HEK293 (cell line): ENCODE results near the gene PTPRN.

Source experiments
- CTCF ChIA-PET: fragments of 350-600 bp; formaldehyde crosslinking; extraction: SDS; loops from one replicate; lab custom pipeline; 2021; ENCODE audit warnings: antibody characterized with exemption; lab: Yijun Ruan, JAX
- POLR2A ChIA-PET: fragments of 300-600 bp; formaldehyde crosslinking; extraction: SDS; loops from one replicate; lab custom pipeline; 2020; ENCODE audit warnings: antibody characterized with exemption, inconsistent platforms; lab: Yijun Ruan, JAX
- H3K27ac ChIP-seq: fragments of 200-500 bp; sonication (Bioruptor generic); 2 replicates; pipeline ENCODE4 v1.5.1; 2014; ENCODE audit warnings: low read depth, low read length, control low read depth, inconsistent platforms; ENCODE audit errors: extremely low read depth
- H3K36me3 ChIP-seq, 2 experiments: fragments of 200-500 bp in 1 of 2; sonication (Bioruptor generic) in 1 of 2; 1 replicate in 1 of 2; 2 replicates in 1 of 2; pipeline ENCODE4 v1.5.1; 2014 to 2017; ENCODE audit warnings: inconsistent platforms in 2 of 2, low read length in 2 of 2; ENCODE audit not compliant: control insufficient read depth in 2 of 2, insufficient read depth in 1 of 2
- H3K4me1 ChIP-seq: fragments of 200-500 bp; sonication (Bioruptor generic); 2 replicates; pipeline ENCODE4 v1.5.1; 2014; ENCODE audit warnings: mild to moderate bottlenecking, low read length, inconsistent platforms; ENCODE audit not compliant: control insufficient read depth, insufficient read depth
- H3K4me3 ChIP-seq: 2 replicates; pipeline ENCODE4 v1.5.1; 2011; ENCODE audit warnings: low read depth, mild to moderate bottlenecking, control low read depth, low read length, moderate library complexity
- H3K9me3 ChIP-seq: fragments of 200-500 bp; sonication (Bioruptor generic); 2 replicates; pipeline ENCODE4 v1.5.1; 2014; ENCODE audit warnings: low read depth, low read length, inconsistent platforms; ENCODE audit not compliant: control insufficient read depth, insufficient read depth
- EGR2 ChIP-seq: fragments of 450-650 bp; formaldehyde crosslinking; IDR thresholded peaks from 2 replicates; pipeline ENCODE4 v1.5.1; 2016; ENCODE audit warnings: low read depth, missing biosample characterization, missing genetic modification characterization
- HOXD13 ChIP-seq: sonication (generic); formaldehyde crosslinking; IDR thresholded peaks from 2 replicates; pipeline ENCODE4 v1.8.0; 2022; ENCODE audit warnings: missing genetic modification reagents, borderline replicate concordance
- KLF16 ChIP-seq: fragments of 450-650 bp; formaldehyde crosslinking; IDR thresholded peaks from 2 replicates; pipeline ENCODE4 v1.5.1; 2017; ENCODE audit warnings: missing biosample characterization, missing genetic modification characterization
- REPIN1 ChIP-seq: fragments of 450-650 bp; formaldehyde crosslinking; IDR thresholded peaks from 2 replicates; pipeline ENCODE4 v1.5.1; 2017; ENCODE audit warnings: missing biosample characterization, missing genetic modification characterization, low read depth
- REST ChIP-seq: fragments of 450-650 bp; formaldehyde crosslinking; IDR thresholded peaks from 2 replicates; pipeline ENCODE4 v1.5.1; 2016; ENCODE audit warnings: missing biosample characterization, missing genetic modification characterization
- SETDB1 ChIP-seq: IDR thresholded peaks from one replicate; pipeline ENCODE4 v1.6.1; 2017; ENCODE audit warnings: mild to moderate bottlenecking, low read length, moderate library complexity, mixed read lengths; ENCODE audit not compliant: insufficient read length
- SP2 ChIP-seq: fragments of 450-650 bp; formaldehyde crosslinking; IDR thresholded peaks from 2 replicates; pipeline ENCODE4 v1.5.1; 2016; ENCODE audit warnings: missing biosample characterization, missing genetic modification characterization
- SP3 ChIP-seq: fragments of 450-650 bp; formaldehyde crosslinking; IDR thresholded peaks from 2 replicates; pipeline ENCODE4 v1.5.1; 2016; ENCODE audit warnings: missing biosample characterization, missing genetic modification characterization
- ZFP3 ChIP-seq: fragments of 450-650 bp; formaldehyde crosslinking; IDR thresholded peaks from 2 replicates; pipeline ENCODE4 v1.5.1; 2016; ENCODE audit warnings: low read depth, missing biosample characterization, missing genetic modification characterization
- ZNF157 ChIP-seq: fragments of 450-650 bp; formaldehyde crosslinking; IDR thresholded peaks from 2 replicates; pipeline ENCODE4 v1.5.1; 2016; ENCODE audit warnings: missing biosample characterization, missing genetic modification characterization
- ZNF274 ChIP-seq, 2 experiments: fragments of 200-500 bp in 1 of 2; fragments of 450-650 bp in 1 of 2; sonication (Bioruptor generic) in 1 of 2; formaldehyde crosslinking in 1 of 2; IDR thresholded peaks; 2 replicates each; pipeline versions ENCODE4 v1.5.1 to v1.6.1; 2014 to 2016; ENCODE audit warnings: borderline replicate concordance in 1 of 2, inconsistent platforms in 1 of 2, low read length in 1 of 2, missing biosample characterization in 1 of 2, missing genetic modification characterization in 1 of 2
- ZNF423 ChIP-seq: fragments of 450-650 bp; formaldehyde crosslinking; IDR thresholded peaks from 2 replicates; pipeline ENCODE4 v1.5.1; 2016; ENCODE audit warnings: missing biosample characterization, missing genetic modification characterization
- ZNF426 ChIP-seq: fragments of 450-650 bp; formaldehyde crosslinking; IDR thresholded peaks from 2 replicates; pipeline ENCODE4 v1.5.1; 2017; ENCODE audit warnings: missing biosample characterization, missing genetic modification characterization, mild to moderate bottlenecking, inconsistent platforms, moderate library complexity
- ZNF48 ChIP-seq: fragments of 450-650 bp; formaldehyde crosslinking; IDR thresholded peaks from 2 replicates; pipeline ENCODE4 v1.5.1; 2016; ENCODE audit warnings: missing biosample characterization, missing genetic modification characterization
- ZNF501 ChIP-seq: fragments of 450-650 bp; formaldehyde crosslinking; IDR thresholded peaks from 2 replicates; pipeline ENCODE4 v1.5.1; 2016; ENCODE audit warnings: missing biosample characterization, missing genetic modification characterization
- ZNF560 ChIP-seq: fragments of 450-650 bp; formaldehyde crosslinking; IDR thresholded peaks from 2 replicates; pipeline ENCODE4 v1.5.1; 2017; ENCODE audit warnings: missing biosample characterization, missing genetic modification characterization, borderline replicate concordance
- ZNF561 ChIP-seq: fragments of 450-650 bp; IDR thresholded peaks from 2 replicates; pipeline ENCODE4 v1.5.1; 2018; ENCODE audit warnings: missing biosample characterization, missing genetic modification characterization, borderline replicate concordance
- ZNF610 ChIP-seq: fragments of 450-650 bp; formaldehyde crosslinking; IDR thresholded peaks from 2 replicates; pipeline ENCODE4 v1.5.1; 2016; ENCODE audit warnings: missing biosample characterization, missing genetic modification characterization, borderline replicate concordance
- ZNF707 ChIP-seq: fragments of 450-650 bp; formaldehyde crosslinking; IDR thresholded peaks from 2 replicates; pipeline ENCODE4 v1.5.1; 2016; ENCODE audit warnings: missing biosample characterization, missing genetic modification characterization
- ZNF792 ChIP-seq: fragments of 450-650 bp; formaldehyde crosslinking; IDR thresholded peaks from 2 replicates; pipeline ENCODE4 v1.5.1; 2016; ENCODE audit warnings: missing biosample characterization, missing genetic modification characterization
- TF ChIP-seq, protein P1 (sequence below): fragments of 450-650 bp; formaldehyde crosslinking; IDR thresholded peaks from 2 replicates; pipeline ENCODE4 v1.5.1; 2016; ENCODE audit warnings: missing biosample characterization, missing genetic modification characterization
- TF ChIP-seq, protein P2 (sequence below): fragments of 450-650 bp; formaldehyde crosslinking; IDR thresholded peaks from 2 replicates; pipeline ENCODE4 v1.5.1; 2016; ENCODE audit warnings: missing biosample characterization, missing genetic modification characterization
- TF ChIP-seq, protein P3 (sequence below): fragments of 450-650 bp; formaldehyde crosslinking; IDR thresholded peaks from 2 replicates; pipeline ENCODE4 v1.5.1; 2016; ENCODE audit warnings: missing biosample characterization, missing genetic modification characterization

Gene PTPRN

GRCh38 chr2:219302412-219302968 is 6.7 kb downstream of the PTPRN start:
- Histone ChIP-seq H3K27ac (no peak overlapping the region), H3K36me3 (no peaks in the 10 kb centered on the region)
- no peak for TF ChIP-seq ZNF48 (tag by site-specific recombination)
- TF ChIP-seq, all 188 proteins: peak for 0
- no peaks in the 10 kb centered on the region for H3K4me1 ChIP-seq
- CTCF ChIA-PET: interaction anchor here (0.6 to 3.6 kb wide), 4 partner anchors 8 to 449 kb away, joined by 3 to 24 read pairs (median 6); partner anchors contain the start of gene NHEJ1
- POLR2A ChIA-PET: no interaction called here
- no peak overlapping the region for H3K4me3 ChIP-seq
- H3K9me3 ChIP-seq: no peaks in the 10 kb centered on the region

- TF ChIP-seq ZNF426 (tag by site-specific recombination) (no peak), ZNF792 (no peak), ZNF610 (no peak), HOXD13 (no peak), ZNF274 (IDR thresholded peaks at IDR 0.05; ENCODE audit: low read length) (no peak), ZNF274 (tag by site-specific recombination; IDR thresholded peaks at IDR 0.05; ENCODE audit: borderline replicate concordance) (no peak), REPIN1 (no peak), ZNF707 (tag by site-specific recombination) (no peak), SETDB1 (no peak), ZNF423 (no peak), ZNF561 (tag by site-specific recombination) (no peak)
- TF ChIP-seq, protein P1, sequence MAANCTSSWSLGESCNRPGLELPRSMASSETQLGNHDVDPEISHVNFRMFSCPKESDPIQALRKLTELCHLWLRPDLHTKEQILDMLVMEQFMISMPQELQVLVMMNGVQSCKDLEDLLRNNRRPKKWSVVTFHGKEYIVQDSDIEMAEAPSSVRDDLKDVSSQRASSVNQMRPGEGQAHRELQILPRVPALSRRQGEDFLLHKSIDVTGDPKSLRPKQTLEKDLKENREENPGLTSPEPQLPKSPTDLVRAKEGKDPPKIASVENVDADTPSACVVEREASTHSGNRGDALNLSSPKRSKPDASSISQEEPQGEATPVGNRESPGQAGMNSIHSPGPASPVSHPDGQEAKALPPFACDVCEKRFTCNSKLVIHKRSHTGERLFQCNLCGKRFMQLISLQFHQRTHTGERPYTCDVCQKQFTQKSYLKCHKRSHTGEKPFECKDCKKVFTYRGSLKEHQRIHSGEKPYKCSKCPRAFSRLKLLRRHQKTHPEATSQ: no peak
- Histone ChIP-seq H3K27ac (no peak overlapping the region), H3K4me1 (no peaks in the 10 kb centered on the region), H3K36me3 (no peaks in the 10 kb centered on the region), H3K4me3 (no peak overlapping the region), H3K9me3 (no peaks in the 10 kb centered on the region)
- ChIA-PET POLR2A (interaction anchor here (1.4 kb wide), 1 partner anchor 55 kb away, joined by 3 read pairs; the partner anchor contains the start of genes GLB1L and STK16), CTCF (interaction anchor here (0.5 to 11.6 kb wide), 22 partner anchors 9 to 453 kb away, joined by 3 to 297 read pairs (median 4); partner anchors contain the start of genes CNPPD1, DNAJB2, GLB1L and NHEJ1)
These were observed 9.2 kb downstream of the PTPRN start for GRCh38 chr2:219300022-219300421.

GRCh38 chr2:219299372-219299760 is 9.8 kb downstream of the PTPRN start:
- Histone ChIP-seq H3K9me3 (no peaks in the 10 kb centered on the region), H3K4me1 (no peaks in the 10 kb centered on the region), H3K27ac (no peak overlapping the region), H3K4me3 (no peak overlapping the region), H3K36me3 (no peaks in the 10 kb centered on the region)
- POLR2A ChIA-PET: interaction anchor here (1.4 kb wide), 2 partner anchors 20 to 54 kb away, joined by 3 to 9 read pairs; partner anchors contain the start of genes DNAJB2, GLB1L and STK16
- CTCF ChIA-PET: interaction anchor here (0.5 to 11.6 kb wide), 30 partner anchors 10 to 452 kb away, joined by 3 to 297 read pairs (median 4); partner anchors contain the start of genes ANKZF1, ATG9A, CNPPD1 and DNAJB2
- TF ChIP-seq ZNF501 (tag by site-specific recombination) (no peak), REST (no peak), EGR2 (tag by site-specific recombination) (no peak), SP3 (tag by site-specific recombination) (no peak), ZFP3 (no peak), KLF16 (tag by site-specific recombination) (no peak), ZNF560 (tag by site-specific recombination) (no peak), ZNF157 (tag by site-specific recombination) (no peak), SP2 (no peak), HOXD13 (no peak)
- TF ChIP-seq, protein P2, sequence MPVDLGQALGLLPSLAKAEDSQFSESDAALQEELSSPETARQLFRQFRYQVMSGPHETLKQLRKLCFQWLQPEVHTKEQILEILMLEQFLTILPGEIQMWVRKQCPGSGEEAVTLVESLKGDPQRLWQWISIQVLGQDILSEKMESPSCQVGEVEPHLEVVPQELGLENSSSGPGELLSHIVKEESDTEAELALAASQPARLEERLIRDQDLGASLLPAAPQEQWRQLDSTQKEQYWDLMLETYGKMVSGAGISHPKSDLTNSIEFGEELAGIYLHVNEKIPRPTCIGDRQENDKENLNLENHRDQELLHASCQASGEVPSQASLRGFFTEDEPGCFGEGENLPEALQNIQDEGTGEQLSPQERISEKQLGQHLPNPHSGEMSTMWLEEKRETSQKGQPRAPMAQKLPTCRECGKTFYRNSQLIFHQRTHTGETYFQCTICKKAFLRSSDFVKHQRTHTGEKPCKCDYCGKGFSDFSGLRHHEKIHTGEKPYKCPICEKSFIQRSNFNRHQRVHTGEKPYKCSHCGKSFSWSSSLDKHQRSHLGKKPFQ (tag by site-specific recombination): no peak
- TF ChIP-seq, protein P3, sequence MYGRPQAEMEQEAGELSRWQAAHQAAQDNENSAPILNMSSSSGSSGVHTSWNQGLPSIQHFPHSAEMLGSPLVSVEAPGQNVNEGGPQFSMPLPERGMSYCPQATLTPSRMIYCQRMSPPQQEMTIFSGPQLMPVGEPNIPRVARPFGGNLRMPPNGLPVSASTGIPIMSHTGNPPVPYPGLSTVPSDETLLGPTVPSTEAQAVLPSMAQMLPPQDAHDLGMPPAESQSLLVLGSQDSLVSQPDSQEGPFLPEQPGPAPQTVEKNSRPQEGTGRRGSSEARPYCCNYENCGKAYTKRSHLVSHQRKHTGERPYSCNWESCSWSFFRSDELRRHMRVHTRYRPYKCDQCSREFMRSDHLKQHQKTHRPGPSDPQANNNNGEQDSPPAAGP (tag by site-specific recombination): no peak
